Suprapubic skin (tissue), 4 donors: ENCODE data around the gene ZNF536.

ENCODE experiments used
- EP300 ChIP-seq: sonication (generic); formaldehyde crosslinking; IDR thresholded peaks from one replicate; pipeline ENCODE4 v1.6.1; 2017; ENCODE audit warnings: antibody characterized with exemption
- POLR2AphosphoS5 ChIP-seq, 3 donors: sonication (generic); formaldehyde crosslinking; IDR thresholded peaks; one replicate each; pipeline ENCODE4 v1.6.1; 2017; ENCODE audit warnings: antibody characterized with exemption in 3 of 3
- TF ChIP-seq, protein P1 (sequence below), 2 donors: fragments of 200-600 bp in 1 of 2; fragments of 450-650 bp in 1 of 2; sonication (generic) in 1 of 2; IDR thresholded peaks; one replicate each; pipeline ENCODE4 v1.5.1; 2016 to 2019; ENCODE audit warnings: antibody characterized with exemption in 2 of 2, mild to moderate bottlenecking in 1 of 2, moderate library complexity in 1 of 2

DNA sequence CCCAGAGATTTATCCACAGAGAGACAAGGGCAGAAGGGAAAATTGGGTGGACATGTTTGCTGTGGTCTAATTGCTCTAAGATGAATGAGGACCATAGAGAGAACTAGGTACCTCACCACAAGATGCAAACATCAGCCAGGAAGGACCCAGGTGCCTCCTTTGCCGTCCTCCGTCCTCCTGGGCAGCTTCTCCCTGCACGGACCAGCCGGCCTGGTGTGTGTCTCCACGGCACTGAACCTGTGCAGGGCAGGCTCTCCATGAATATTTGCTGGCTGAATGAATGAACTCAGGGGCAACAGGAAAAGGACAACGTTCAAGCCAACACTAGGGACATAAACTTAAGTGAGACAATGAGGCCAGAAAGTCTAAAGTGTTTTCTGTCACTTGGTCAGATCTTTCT lies 143.9 kb downstream of the ZNF536 start:
- TF ChIP-seq, protein P1, sequence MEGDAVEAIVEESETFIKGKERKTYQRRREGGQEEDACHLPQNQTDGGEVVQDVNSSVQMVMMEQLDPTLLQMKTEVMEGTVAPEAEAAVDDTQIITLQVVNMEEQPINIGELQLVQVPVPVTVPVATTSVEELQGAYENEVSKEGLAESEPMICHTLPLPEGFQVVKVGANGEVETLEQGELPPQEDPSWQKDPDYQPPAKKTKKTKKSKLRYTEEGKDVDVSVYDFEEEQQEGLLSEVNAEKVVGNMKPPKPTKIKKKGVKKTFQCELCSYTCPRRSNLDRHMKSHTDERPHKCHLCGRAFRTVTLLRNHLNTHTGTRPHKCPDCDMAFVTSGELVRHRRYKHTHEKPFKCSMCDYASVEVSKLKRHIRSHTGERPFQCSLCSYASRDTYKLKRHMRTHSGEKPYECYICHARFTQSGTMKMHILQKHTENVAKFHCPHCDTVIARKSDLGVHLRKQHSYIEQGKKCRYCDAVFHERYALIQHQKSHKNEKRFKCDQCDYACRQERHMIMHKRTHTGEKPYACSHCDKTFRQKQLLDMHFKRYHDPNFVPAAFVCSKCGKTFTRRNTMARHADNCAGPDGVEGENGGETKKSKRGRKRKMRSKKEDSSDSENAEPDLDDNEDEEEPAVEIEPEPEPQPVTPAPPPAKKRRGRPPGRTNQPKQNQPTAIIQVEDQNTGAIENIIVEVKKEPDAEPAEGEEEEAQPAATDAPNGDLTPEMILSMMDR (IDR thresholded peaks at IDR 0.05): no peak
- TF ChIP-seq POLR2AphosphoS5 (IDR thresholded peaks at IDR 0.05) (no peak), EP300 (no peak)
